Pancreas (tissue), 10 donors: ENCODE data around the gene BFSP2. TPM values are rescaled to one million over a fixed set of nuclear protein-coding genes. Genes with fewer than 3 reads are reported as not detected.

Experiments
- ATAC-seq, 4 donors: fragments of 200-7000 bp; cut with Tn5 transposase; one replicate each; pipeline versions ENCODE4 v1.8.0 to v1.9.1; 2020; ENCODE audit warnings: mild to moderate bottlenecking in 4 of 4, moderate library complexity in 4 of 4
- DNase-seq, 6 donors: peaks; one replicate each; pipeline ENCODE4 v3.0.0-alpha.2; 2020
- FAIRE-seq: peaks from 2 replicates; lab custom pipeline; 2012; peaks lifted over from hg19 to GRCh38; lab: Jason Lieb, UNC
- H3K27ac ChIP-seq, 4 donors: fragments of 200-600 bp; sonication (generic); 1 replicate in 3 of 4; 2 replicates in 1 of 4; pipeline versions ENCODE4 v1.5.0 to v1.8.0; 2020
- H3K27me3 ChIP-seq, 4 donors: fragments of 200-600 bp; one replicate each; pipeline ENCODE4 v1.8.0; 2021
- H3K36me3 ChIP-seq, 3 donors: fragments of 200-600 bp; sonication (generic) in 1 of 3; one replicate each; pipeline versions ENCODE4 v1.5.0 to v1.8.0; 2020 to 2021
- H3K4me1 ChIP-seq, 3 donors: fragments of 200-600 bp; one replicate each; pipeline ENCODE4 v1.8.0; 2021
- H3K4me3 ChIP-seq, 4 donors: fragments of 200-600 bp; sonication (generic) in 2 of 4; one replicate each; pipeline versions ENCODE4 v1.5.0 to v1.8.0; 2020 to 2021
- H3K9me3 ChIP-seq, 4 donors: fragments of 200-600 bp; one replicate each; pipeline ENCODE4 v1.8.0; 2021
- CTCF ChIP-seq, 4 donors: fragments of 200-600 bp; sonication (generic) in 3 of 4; IDR thresholded peaks; one replicate each; pipeline versions ENCODE4 v1.5.0 to v1.8.0; 2021; ENCODE audit warnings: antibody characterized with exemption in 4 of 4
- WGBS, 2 donors: extraction: QIAGEN DNeasy Blood & Tissue Kit; methylation state at CpG; one replicate each; pipeline ENCODE4 v1.1.7; 2013; 5-methylcytosine and 5-hydroxymethylcytosine counted together
- intact Hi-C, 3 donors: fragments of 100-400 bp; cut with DNase I; formaldehyde crosslinking; loops; one replicate each; pipeline versions ENCODE4 v1.11.1 to v1.14.2; 2022
- polyA plus RNA-seq, 2 donors: library from polyadenylated mRNA; stranded (reverse); fragments of 200-250 nt; gene quantifications; one replicate each; pipeline ENCODE4 v1.2.3, GENCODE V29; 2013
- total RNA-seq, 6 donors: library from RNA; stranded (reverse); fragmentation: NEBNext Ultra II Directional in 4 of 6; extraction: Animal tissue kit (Norgen Biotek cat#: 25700) in 4 of 6; gene quantifications; one replicate each; pipeline versions ENCODE4 v1.2.1 to v1.2.4, GENCODE V29; 2021 to 2023
- donor health status: healthy with polysubstance abuse.
- donor health status: DM: no; HTN: no; CAD: no; lungs with moderate emphysema.
- donor health status: DM: no; HTN: no; CAD: no.
- donor health status: control.
- donor health status: control.
- donor health status: Bipolar disorder and iron deficiency.
- donor health status: DM: yes; HTN: yes; CAD: no.
- donor health status: DM: no; HTN: no; CAD: no.
- donor health status: DM: no; HTN: no; CAD: no.
- donor health status: DM: yes; HTN: yes; CAD: no.

The BFSP2 gene
- total and polyA plus RNA-seq, 8 donors, result not detected

DNA sequence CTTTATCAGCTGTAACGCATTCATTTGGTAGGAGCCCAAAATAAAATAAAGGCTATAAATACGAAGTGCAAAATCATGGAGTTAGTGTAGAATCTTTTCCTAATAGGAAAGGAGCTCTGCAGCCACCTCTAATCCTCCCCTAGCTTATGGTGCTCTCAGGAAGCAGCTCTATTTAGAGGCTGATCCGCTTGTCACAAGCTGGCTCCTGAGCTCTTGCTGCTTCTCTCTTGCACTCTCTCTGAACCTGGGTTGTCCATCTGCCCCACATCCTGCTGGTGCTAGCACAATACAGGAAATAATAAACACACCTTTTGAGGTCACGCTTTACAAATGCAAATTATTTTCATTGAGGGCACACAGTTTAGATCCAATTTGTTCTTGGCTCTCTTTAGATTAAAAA lies 37.3 kb upstream of the BFSP2 start:
- H3K4me1 ChIP-seq, result no peaks in the 10 kb centered on the region
- no peak for TF ChIP-seq CTCF (IDR thresholded peaks at IDR 0.05)
- DNase-seq (no peak), FAIRE-seq (no peak), ATAC-seq (no peak)
- H3K4me3 ChIP-seq, result no peak overlapping the region
- no peaks in the 10 kb centered on the region for H3K36me3 ChIP-seq
- H3K27ac ChIP-seq, result no peak overlapping the region
- intact Hi-C loops, result no loop called here
- 76 to 83% methylated on average over 4 of the region's 4 CpGs for WGBS, 2 donors
- no peaks in the 10 kb centered on the region for H3K9me3 ChIP-seq
- no peaks in the 10 kb centered on the region for H3K27me3 ChIP-seq

DNA sequence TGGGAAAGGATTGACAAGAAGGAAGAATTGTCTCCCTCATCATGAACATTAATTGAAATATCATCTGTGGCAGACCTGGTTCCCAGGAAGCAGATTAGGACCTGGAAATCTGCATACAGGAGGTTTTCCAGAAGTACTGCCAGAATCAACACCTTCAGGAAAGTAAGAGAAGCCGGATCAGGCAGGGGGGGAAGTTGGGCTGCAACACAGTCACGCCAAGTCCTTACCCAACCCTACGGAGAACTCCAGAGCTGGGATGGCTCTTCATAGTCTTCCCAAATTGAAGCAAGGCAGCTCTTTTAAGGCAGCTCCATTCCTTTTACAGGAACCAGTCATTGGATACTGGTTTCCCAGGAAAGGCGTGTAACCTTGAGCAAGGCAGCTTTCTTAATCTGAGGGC lies 35.2 kb upstream of the BFSP2 start:
- no peak for TF ChIP-seq CTCF (IDR thresholded peaks at IDR 0.05)
- Histone ChIP-seq H3K36me3 (no peaks in the 10 kb centered on the region), H3K4me3 (no peak overlapping the region), H3K9me3 (no peaks in the 10 kb centered on the region), H3K27me3 (no peaks in the 10 kb centered on the region), H3K27ac (no peak overlapping the region), H3K4me1 (no peaks in the 10 kb centered on the region)
- intact Hi-C loops, result no loop called here
- FAIRE-seq, result no peak
- DNase-seq, result no peak
- WGBS, 2 donors, result 75 to 86% methylated on average over 4 of the region's 4 CpGs
- ATAC-seq, result no peak

DNA sequence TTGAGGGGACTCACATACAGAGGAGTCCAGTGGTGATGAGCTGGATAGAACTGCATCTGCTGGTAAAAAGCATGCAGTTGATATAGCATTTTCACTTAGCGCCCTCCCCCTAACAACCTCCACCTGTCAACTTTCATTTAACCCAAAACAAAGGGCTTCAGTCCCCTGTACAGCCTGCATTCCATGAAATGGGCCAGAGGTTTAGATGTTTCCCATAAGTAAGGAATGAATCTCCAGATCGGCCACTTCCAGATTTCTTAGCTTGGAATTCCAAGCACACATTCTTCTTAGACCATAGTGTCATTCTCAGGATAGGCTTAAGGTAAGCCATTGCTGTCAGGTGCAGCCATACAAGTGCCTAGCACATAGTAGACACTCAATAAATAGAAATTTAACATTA lies 32.9 kb upstream of the BFSP2 start:
- no peaks in the 10 kb centered on the region for H3K9me3 ChIP-seq
- no peak for TF ChIP-seq CTCF (IDR thresholded peaks at IDR 0.05)
- intact Hi-C loops, result no loop called here
- WGBS, 2 donors, result 90 to 100% methylated on average over 2 of the region's 2 CpGs
- no peak overlapping the region for H3K27ac ChIP-seq
- H3K36me3 ChIP-seq, result no peaks in the 10 kb centered on the region
- FAIRE-seq, result no peak
- no peak for DNase-seq
- H3K4me3 ChIP-seq, result no peak overlapping the region
- H3K4me1 ChIP-seq, result no peaks in the 10 kb centered on the region
- no peak for ATAC-seq
- H3K27me3 ChIP-seq, result no peaks in the 10 kb centered on the region

- no peak overlapping the region for H3K4me3 ChIP-seq
- no peak overlapping the region for H3K27ac ChIP-seq
- no peaks in the 10 kb centered on the region for H3K27me3 ChIP-seq
- intact Hi-C loops, result no loop called here
- H3K9me3 ChIP-seq, result no peaks in the 10 kb centered on the region
- no peak for TF ChIP-seq CTCF (IDR thresholded peaks at IDR 0.05)
- H3K36me3 ChIP-seq, result no peaks in the 10 kb centered on the region
- no peaks in the 10 kb centered on the region for H3K4me1 ChIP-seq
- DNase-seq (no peak), ATAC-seq (no peak), FAIRE-seq (no peak)
- 91 to 97% methylated on average over 3 of the region's 3 CpGs for WGBS, 2 donors
These were observed 32.5 kb upstream of the BFSP2 start for GRCh38 chr3:133367403-133367802.

DNA sequence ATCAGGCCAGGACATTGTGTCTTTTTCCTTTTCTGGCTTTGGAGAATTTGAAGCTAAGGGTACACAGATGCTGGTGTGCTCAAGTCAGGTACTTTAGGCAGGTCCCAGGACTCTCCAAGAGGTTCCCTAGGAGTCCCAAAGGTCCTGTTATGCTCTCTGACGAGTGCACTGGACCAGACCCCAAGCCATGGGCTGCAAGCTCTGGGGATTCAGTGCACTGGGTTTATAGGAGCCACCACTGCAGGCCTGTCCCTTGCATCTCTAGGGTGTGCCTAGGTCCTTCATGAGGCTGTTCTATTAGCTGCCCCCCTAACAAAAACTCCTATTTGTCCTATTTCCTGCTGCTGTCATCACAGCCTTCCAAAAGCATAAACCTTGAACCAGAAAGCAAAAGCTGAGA lies 31.9 kb upstream of the BFSP2 start:
- intact Hi-C loops, result no loop called here
- FAIRE-seq, result no peak

More for the DNA sequence above, 31.9 kb upstream of the BFSP2 start:
- DNase-seq (no peak), ATAC-seq (no peak)
- 49 to 58% methylated on average over 1 of the region's 1 CpG for WGBS, 2 donors
- Histone ChIP-seq H3K4me1 (no peaks in the 10 kb centered on the region), H3K36me3 (no peaks in the 10 kb centered on the region), H3K9me3 (no peaks in the 10 kb centered on the region), H3K27me3 (no peaks in the 10 kb centered on the region), H3K27ac (no peak overlapping the region), H3K4me3 (no peak overlapping the region)
- no peak for TF ChIP-seq CTCF (IDR thresholded peaks at IDR 0.05)
